HPDE6-E6E7 (cell line): ENCODE results near the gene ANXA2R.

Experiments used
- DNase-seq: peaks from one replicate; pipeline ENCODE4 v3.0.0; 2011; ENCODE audit warnings: missing footprints; ENCODE audit errors: extremely low spot score

The ANXA2R gene

GRCh38 chr5:43000111-43000840 is 39.8 kb downstream of the ANXA2R start:
- DNase-seq, result no peak

- no peak for DNase-seq
Observed at GRCh38 chr5:42995360-42995751, 44.8 kb downstream of the ANXA2R start.

- no peak for DNase-seq
Observed at GRCh38 chr5:42994555-42995359, 45.4 kb downstream of the ANXA2R start.

GRCh38 chr5:42994246-42994554 is 45.9 kb downstream of the ANXA2R start:
- no peak for DNase-seq

- DNase-seq, result no peak
Observed at GRCh38 chr5:42993516-42994245, 46.4 kb downstream of the ANXA2R start.

- DNase-seq, result no peak
Observed at GRCh38 chr5:42992088-42992879, 47.8 kb downstream of the ANXA2R start.

- DNase-seq, result no peak
Observed at GRCh38 chr5:42991404-42992087, 48.6 kb downstream of the ANXA2R start.

- DNase-seq, result no peak
Observed at GRCh38 chr5:42990892-42991291, 49.2 kb downstream of the ANXA2R start.
